Measurements from ENCODE around the gene AFF1. TPM values are rescaled to one million over a fixed set of nuclear protein-coding genes. Genes with fewer than 3 reads are reported as not detected.

AFF1 gene
- polyA plus RNA-seq, 1 donor (not counting 4 experiments of a cell fraction or from before 2014, with no cell fraction given): 14.4 TPM

GRCh38 chr4:87153078-87153870, 218.5 kb downstream of the AFF1 start:
- no peaks in the 10 kb centered on the region for H3K36me3 ChIP-seq (ENCODE audit: control insufficient read depth in 2 of 2, extremely low read depth in 1 of 2, insufficient read depth in 2 of 2, low read length in 2 of 2)
- H3K4me1 ChIP-seq (ENCODE audit: control insufficient read depth, extremely low read depth, insufficient read depth, low read length): no peaks in the 10 kb centered on the region
- H3K27me3 ChIP-seq (ENCODE audit: control insufficient read depth, extremely low read depth, insufficient read depth, low read length): no peaks in the 10 kb centered on the region
- no peak overlapping the region for H3K4me2 ChIP-seq (ENCODE audit: control insufficient read depth, extremely low read depth, insufficient read depth, low read depth, low read length)
- no peaks in the 10 kb centered on the region for H4K20me1 ChIP-seq (ENCODE audit: control insufficient read depth, extremely low read depth, insufficient read depth, low read length)
- TF ChIP-seq EZH2 (IDR thresholded peaks at IDR 0.05; ENCODE audit: low read length): no peak
- TF ChIP-seq, protein P1, sequence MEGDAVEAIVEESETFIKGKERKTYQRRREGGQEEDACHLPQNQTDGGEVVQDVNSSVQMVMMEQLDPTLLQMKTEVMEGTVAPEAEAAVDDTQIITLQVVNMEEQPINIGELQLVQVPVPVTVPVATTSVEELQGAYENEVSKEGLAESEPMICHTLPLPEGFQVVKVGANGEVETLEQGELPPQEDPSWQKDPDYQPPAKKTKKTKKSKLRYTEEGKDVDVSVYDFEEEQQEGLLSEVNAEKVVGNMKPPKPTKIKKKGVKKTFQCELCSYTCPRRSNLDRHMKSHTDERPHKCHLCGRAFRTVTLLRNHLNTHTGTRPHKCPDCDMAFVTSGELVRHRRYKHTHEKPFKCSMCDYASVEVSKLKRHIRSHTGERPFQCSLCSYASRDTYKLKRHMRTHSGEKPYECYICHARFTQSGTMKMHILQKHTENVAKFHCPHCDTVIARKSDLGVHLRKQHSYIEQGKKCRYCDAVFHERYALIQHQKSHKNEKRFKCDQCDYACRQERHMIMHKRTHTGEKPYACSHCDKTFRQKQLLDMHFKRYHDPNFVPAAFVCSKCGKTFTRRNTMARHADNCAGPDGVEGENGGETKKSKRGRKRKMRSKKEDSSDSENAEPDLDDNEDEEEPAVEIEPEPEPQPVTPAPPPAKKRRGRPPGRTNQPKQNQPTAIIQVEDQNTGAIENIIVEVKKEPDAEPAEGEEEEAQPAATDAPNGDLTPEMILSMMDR (optimal IDR thresholded peaks at IDR 0.05 in 1 of 3, IDR thresholded peaks at IDR 0.05 in 1 of 3, conservative IDR thresholded peaks at IDR 0.05 in 1 of 3; ENCODE audit: extremely low read depth in 1 of 3, insufficient read depth in 2 of 3, low read length in 3 of 3): no peak
- dilution Hi-C loops (cut with MboI; ENCODE audit: extremely low pct_ligation_motif_present, low sequenced_read_pairs): no loop called here
- FAIRE-seq (peak; percentile 26), DNase-seq (ENCODE audit: low read depth, low spot score) (no peak)
- no peaks in the 10 kb centered on the region for H3K79me2 ChIP-seq (ENCODE audit: control insufficient read depth, insufficient read depth, low read length)
- H3K9me1 ChIP-seq (ENCODE audit: control insufficient read depth, extremely low read depth, insufficient read depth, low read length): no peaks in the 10 kb centered on the region
- H3K9me3 ChIP-seq (ENCODE audit: control insufficient read depth, low read depth, low read length): no peaks in the 10 kb centered on the region
- H3K4me3 ChIP-seq (ENCODE audit: control insufficient read depth in 2 of 3, extremely low read depth in 1 of 3, insufficient read depth in 2 of 3, low read depth in 1 of 3, low read length in 3 of 3): no peak overlapping the region
- no peak overlapping the region for H3K9ac ChIP-seq (ENCODE audit: control insufficient read depth, extremely low read depth, insufficient read depth, low read length)
- no peak overlapping the region for H2AFZ ChIP-seq (ENCODE audit: control insufficient read depth, low read length)
- no peak overlapping the region for H3K27ac ChIP-seq (ENCODE audit: control insufficient read depth, insufficient read depth, low read length)

DNA sequence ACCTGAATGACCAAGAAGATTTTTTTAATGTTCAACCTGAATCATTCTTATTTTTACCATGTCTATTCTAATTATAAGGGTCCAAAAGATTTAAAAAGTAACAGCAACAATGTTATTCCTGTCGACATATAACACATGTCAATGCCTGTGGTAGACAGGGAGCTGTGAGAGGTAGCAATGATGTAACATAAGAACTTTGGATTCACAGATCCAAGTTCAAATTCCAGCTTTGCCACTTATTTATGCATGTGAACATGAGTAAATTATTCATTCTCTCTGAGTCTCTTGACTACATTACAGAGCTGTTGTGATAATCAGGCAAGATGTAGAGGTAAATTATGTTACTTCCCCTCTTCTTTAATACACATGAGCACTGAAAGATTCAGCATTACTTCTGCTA, 231.1 kb downstream of the AFF1 start:
- H3K79me2 ChIP-seq (ENCODE audit: control insufficient read depth, insufficient read depth, low read length): no peaks in the 10 kb centered on the region
- dilution Hi-C loops (cut with MboI; ENCODE audit: extremely low pct_ligation_motif_present, low sequenced_read_pairs): no loop called here

More for the DNA sequence above, 231.1 kb downstream of the AFF1 start:
- TF ChIP-seq, protein P1 (optimal IDR thresholded peaks at IDR 0.05 in 1 of 3, IDR thresholded peaks at IDR 0.05 in 1 of 3, conservative IDR thresholded peaks at IDR 0.05 in 1 of 3; ENCODE audit: extremely low read depth in 1 of 3, insufficient read depth in 2 of 3, low read length in 3 of 3): no peak
- TF ChIP-seq EZH2 (IDR thresholded peaks at IDR 0.05; ENCODE audit: low read length): no peak
- no peak overlapping the region for H2AFZ ChIP-seq (ENCODE audit: control insufficient read depth, low read length)
- no peaks in the 10 kb centered on the region for H4K20me1 ChIP-seq (ENCODE audit: control insufficient read depth, extremely low read depth, insufficient read depth, low read length)
- no peaks in the 10 kb centered on the region for H3K27me3 ChIP-seq (ENCODE audit: control insufficient read depth, extremely low read depth, insufficient read depth, low read length)
- no peak overlapping the region for H3K9ac ChIP-seq (ENCODE audit: control insufficient read depth, extremely low read depth, insufficient read depth, low read length)
- H3K4me1 ChIP-seq (ENCODE audit: control insufficient read depth, extremely low read depth, insufficient read depth, low read length): no peaks in the 10 kb centered on the region
- no peak overlapping the region for H3K27ac ChIP-seq (ENCODE audit: control insufficient read depth, insufficient read depth, low read length)
- no peaks in the 10 kb centered on the region for H3K9me1 ChIP-seq (ENCODE audit: control insufficient read depth, extremely low read depth, insufficient read depth, low read length)
- FAIRE-seq (no peak), DNase-seq (ENCODE audit: low read depth, low spot score) (no peak)
- no peak overlapping the region for H3K4me2 ChIP-seq (ENCODE audit: control insufficient read depth, extremely low read depth, insufficient read depth, low read depth, low read length)
- no peaks in the 10 kb centered on the region for H3K9me3 ChIP-seq (ENCODE audit: control insufficient read depth, low read depth, low read length)
- H3K36me3 ChIP-seq (ENCODE audit: control insufficient read depth in 2 of 2, extremely low read depth in 1 of 2, insufficient read depth in 2 of 2, low read length in 2 of 2): peaks cover 0 to 3% of the 10 kb centered on the region in 2 experiments
- no peak overlapping the region for H3K4me3 ChIP-seq (ENCODE audit: control insufficient read depth in 2 of 3, extremely low read depth in 1 of 3, insufficient read depth in 2 of 3, low read depth in 1 of 3, low read length in 3 of 3)

Data from keratinocyte (primary cell).